K562 (cell line): ENCODE results near the gene GLIS2. TPM values are rescaled to one million over a fixed set of nuclear protein-coding genes. Genes with fewer than 3 reads are reported as not detected.

Experiments
- ATF3 ChIP-seq, 2 experiments: fragments of 450-650 bp in 1 of 2; sonication (generic) in 1 of 2; formaldehyde crosslinking in 1 of 2; IDR thresholded peaks in 1 of 2; conservative IDR thresholded peaks in 1 of 2; 2 replicates each; pipeline versions ENCODE4 v1.6.1 to v1.8.1; 2016 to 2023; ENCODE audit warnings: mild to moderate bottlenecking in 2 of 2, moderate library complexity in 2 of 2, inconsistent platforms in 1 of 2, missing genetic modification reagents in 1 of 2
- CREM ChIP-seq: IDR thresholded peaks from 2 replicates; pipeline ENCODE4 v1.6.1; 2014; ENCODE audit warnings: antibody characterized with exemption, low read depth
- DEAF1 ChIP-seq: fragments of 450-650 bp; formaldehyde crosslinking; IDR thresholded peaks from 2 replicates; pipeline ENCODE4 v1.4.0; 2020; ENCODE audit warnings: mild to moderate bottlenecking, moderate library complexity
- NRF1 ChIP-seq, 2 experiments: fragments of 450-650 bp; IDR thresholded peaks in 1 of 2; conservative IDR thresholded peaks in 1 of 2; 2 replicates each; pipeline ENCODE4 v1.6.1; 2014; ENCODE audit warnings: mild to moderate bottlenecking in 2 of 2
- POLR2G ChIP-seq: fragments of 200-400 bp; formaldehyde crosslinking; IDR thresholded peaks from 2 replicates; pipeline ENCODE4 v1.6.1; 2017; ENCODE audit warnings: low read depth, mild to moderate bottlenecking, antibody characterized with exemption, low read length, moderate library complexity
- PTTG1 ChIP-seq: fragments of 450-650 bp; IDR thresholded peaks from 2 replicates; pipeline ENCODE4 v1.6.1; 2016; ENCODE audit warnings: low read depth, mild to moderate bottlenecking, missing genetic modification characterization, missing compliant biosample characterization
- U2AF1 ChIP-seq: fragments of 200-400 bp; formaldehyde crosslinking; optimal IDR thresholded peaks from 2 replicates; pipeline ENCODE3; 2017; ENCODE audit warnings: mild to moderate bottlenecking, low read depth, low read length, moderate library complexity
- ZC3H8 ChIP-seq: fragments of 450-650 bp; IDR thresholded peaks from 2 replicates; pipeline ENCODE4 v1.6.1; 2017
- ZNF143 ChIP-seq: sonication (generic); formaldehyde crosslinking; IDR thresholded peaks from 2 replicates; pipeline ENCODE4 v1.9.0; 2022; ENCODE audit warnings: mild to moderate bottlenecking, missing genetic modification reagents
- ZNF280A ChIP-seq: fragments of 450-650 bp; IDR thresholded peaks from 2 replicates; pipeline ENCODE4 v1.6.1; 2018; ENCODE audit warnings: mild to moderate bottlenecking, low read depth; ENCODE audit not compliant: partially characterized antibody
- ZNF280B ChIP-seq: fragments of 250-450 bp; sonication (Bioruptor Pico); IDR thresholded peaks from 2 replicates; pipeline ENCODE4 v1.5.1; 2021; ENCODE audit warnings: mild to moderate bottlenecking
- ZNF785 ChIP-seq: fragments of 250-450 bp; sonication (Bioruptor Pico); IDR thresholded peaks from 2 replicates; pipeline ENCODE4 v1.4.0; 2020; ENCODE audit warnings: mild to moderate bottlenecking
- polyA plus RNA-seq, 8 experiments: library from polyadenylated mRNA; depleted of rRNA in 4 of 8; stranded (reverse) in 5 of 8; unstranded in 3 of 8; fragments of >200 nt; fragmentation: Nextera tagmentation in 2 of 8; fragmentation: Illumina TruSeq in 1 of 8; extraction: Ambion mirVana in 2 of 8; extraction: Trizol in 1 of 8; gene quantifications; 2 replicates each; pipeline versions ENCODE4 v1.2.1 to v1.2.3, GENCODE V29; 2011 to 2014; ENCODE audit warnings: inconsistent platforms in 1 of 8, missing spikeins in 1 of 8
- total RNA-seq, 7 experiments: library from RNA; depleted of rRNA in 6 of 7; stranded (reverse); fragments of >200 nt in 6 of 7; fragmentation: Illumina TruSeq in 2 of 7; extraction: Trizol in 2 of 7; gene quantifications; 2 replicates each; pipeline versions ENCODE4 v1.2.1 to v1.2.3, GENCODE V29; 2011 to 2021; ENCODE audit warnings: low replicate concordance in 1 of 7
- TF ChIP-seq, protein P1 (sequence below): fragments of 450-650 bp; formaldehyde crosslinking; IDR thresholded peaks from 2 replicates; pipeline ENCODE4 v1.4.0; 2020; ENCODE audit warnings: mild to moderate bottlenecking, moderate library complexity
- TF ChIP-seq, protein P2 (sequence below): fragments of 250-450 bp; sonication (Bioruptor Pico); IDR thresholded peaks from 2 replicates; pipeline ENCODE4 v1.8.0; 2021; ENCODE audit warnings: moderate library complexity, mild to moderate bottlenecking, inconsistent platforms
- TF ChIP-seq, protein P3 (sequence below): fragments of 200-800 bp; sonication (Bioruptor generic); IDR thresholded peaks from 2 replicates; pipeline ENCODE4 v1.6.1; 2017; ENCODE audit warnings: missing genetic modification characterization, missing compliant biosample characterization

Gene GLIS2
- total and polyA plus RNA-seq, 9 of the 15 experiments (the other 6 are each of a cell fraction or from before 2014, with no cell fraction given), result 0.10 to 9.0 (median 0.57) TPM

GRCh38 chr16:4371357-4372000 is 55.6 kb downstream of the GLIS2 start, which contains the start of gene VASN (continued):
- TF ChIP-seq, protein P1, sequence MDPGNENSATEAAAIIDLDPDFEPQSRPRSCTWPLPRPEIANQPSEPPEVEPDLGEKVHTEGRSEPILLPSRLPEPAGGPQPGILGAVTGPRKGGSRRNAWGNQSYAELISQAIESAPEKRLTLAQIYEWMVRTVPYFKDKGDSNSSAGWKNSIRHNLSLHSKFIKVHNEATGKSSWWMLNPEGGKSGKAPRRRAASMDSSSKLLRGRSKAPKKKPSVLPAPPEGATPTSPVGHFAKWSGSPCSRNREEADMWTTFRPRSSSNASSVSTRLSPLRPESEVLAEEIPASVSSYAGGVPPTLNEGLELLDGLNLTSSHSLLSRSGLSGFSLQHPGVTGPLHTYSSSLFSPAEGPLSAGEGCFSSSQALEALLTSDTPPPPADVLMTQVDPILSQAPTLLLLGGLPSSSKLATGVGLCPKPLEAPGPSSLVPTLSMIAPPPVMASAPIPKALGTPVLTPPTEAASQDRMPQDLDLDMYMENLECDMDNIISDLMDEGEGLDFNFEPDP (CRISPR knock-in tag), result no peak
- no peak for TF ChIP-seq ZNF143
- TF ChIP-seq NRF1 (conservative IDR thresholded peaks at IDR 0.05 in 1 of 2, IDR thresholded peaks at IDR 0.05 in 1 of 2), result peak; percentile 53; a peak in 3 of 4 replicates
- no peak for TF ChIP-seq ZNF280B (CRISPR knock-in tag)
- peak; percentile 98 for TF ChIP-seq POLR2G
- TF ChIP-seq ZNF785 (CRISPR knock-in tag), result no peak
- TF ChIP-seq ZC3H8, result no peak
- 0 out of 2 replicates have a peak, but pooled peaks have one; percentile 21 for TF ChIP-seq CREM
- TF ChIP-seq ZNF280A, result no peak
- TF ChIP-seq, protein P2, sequence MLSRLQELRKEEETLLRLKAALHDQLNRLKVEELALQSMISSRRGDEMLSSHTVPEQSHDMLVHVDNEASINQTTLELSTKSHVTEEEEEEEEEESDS (CRISPR knock-in tag), result no peak
- no peak for TF ChIP-seq ATF3 (IDR thresholded peaks at IDR 0.05)
- no peak for TF ChIP-seq ATF3 (CRISPR knock-in tag; conservative IDR thresholded peaks at IDR 0.05)
- TF ChIP-seq, protein P3, sequence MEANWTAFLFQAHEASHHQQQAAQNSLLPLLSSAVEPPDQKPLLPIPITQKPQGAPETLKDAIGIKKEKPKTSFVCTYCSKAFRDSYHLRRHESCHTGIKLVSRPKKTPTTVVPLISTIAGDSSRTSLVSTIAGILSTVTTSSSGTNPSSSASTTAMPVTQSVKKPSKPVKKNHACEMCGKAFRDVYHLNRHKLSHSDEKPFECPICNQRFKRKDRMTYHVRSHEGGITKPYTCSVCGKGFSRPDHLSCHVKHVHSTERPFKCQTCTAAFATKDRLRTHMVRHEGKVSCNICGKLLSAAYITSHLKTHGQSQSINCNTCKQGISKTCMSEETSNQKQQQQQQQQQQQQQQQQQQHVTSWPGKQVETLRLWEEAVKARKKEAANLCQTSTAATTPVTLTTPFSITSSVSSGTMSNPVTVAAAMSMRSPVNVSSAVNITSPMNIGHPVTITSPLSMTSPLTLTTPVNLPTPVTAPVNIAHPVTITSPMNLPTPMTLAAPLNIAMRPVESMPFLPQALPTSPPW (CRISPR knock-in tag), result peak; percentile 52; the same call in 1 of the 2 replicates
- no peak for TF ChIP-seq PTTG1 (tag)
- no peak for TF ChIP-seq U2AF1
- TF ChIP-seq DEAF1 (CRISPR knock-in tag), result no peak
